ENCODE measurements around the gene WFDC8.
"Not testable (repeated sequence)": the region's sequence is repeated elsewhere in the genome, so short reads cannot be mapped to it uniquely, and the experiment has no call there.

WFDC8 gene

DNA sequence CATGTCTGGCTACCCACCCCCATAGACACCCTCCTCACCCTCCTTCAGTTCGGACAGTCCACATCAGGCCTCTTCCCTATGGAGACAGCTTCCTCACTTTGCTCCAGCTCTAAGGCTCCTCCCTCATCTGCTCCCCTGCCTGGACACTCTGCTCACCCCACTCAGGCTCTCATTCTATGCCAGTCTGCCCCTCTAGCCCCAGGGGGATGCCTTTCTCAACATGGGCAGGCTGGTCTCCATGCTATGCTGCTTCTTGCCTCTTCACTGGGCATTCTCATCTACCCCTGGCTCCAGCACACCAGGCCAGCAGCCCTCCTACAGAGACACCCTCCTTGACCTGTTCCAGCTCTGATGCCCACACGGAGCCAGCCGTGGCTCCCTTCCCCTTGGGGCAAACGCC, at the start of gene WFDC8:
WFDC8 (minus strand) TSS at position 101 of the 400 bp plus-strand sequence; CDS start at position 64, 37 bp downstream.
- DNase-seq, result no peak

- DNase-seq, result no peak
Measured at GRCh38 chr20:45626540-45626939, 47.5 kb upstream of the WFDC8 start.

- no peak for DNase-seq
Measured at GRCh38 chr20:45621593-45621992, 42.5 kb upstream of the WFDC8 start.

DNA sequence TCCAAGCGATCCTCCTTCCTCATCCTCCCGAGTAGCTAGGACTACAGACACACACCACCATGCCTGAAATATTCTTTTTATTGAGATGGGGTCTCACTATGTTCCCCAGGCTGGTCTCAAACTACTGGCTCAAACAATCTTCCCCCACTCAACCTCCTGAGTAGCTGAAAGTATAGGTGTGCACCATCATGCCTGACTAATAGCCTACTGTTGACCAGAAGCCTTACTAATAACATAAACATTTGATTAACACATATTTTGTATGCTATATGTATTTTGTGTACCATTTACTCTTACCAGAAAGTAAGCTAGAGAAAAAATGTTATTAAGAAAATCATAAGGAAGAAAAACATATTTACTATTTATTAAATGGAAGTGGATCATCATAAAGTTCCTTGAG, 38.5 kb upstream of the WFDC8 start:
- no peak for DNase-seq

- DNase-seq, result no peak
Measured at GRCh38 chr20:45612314-45612713, 33.2 kb upstream of the WFDC8 start.

- DNase-seq, result no peak
Measured at GRCh38 chr20:45611054-45611453, 32.0 kb upstream of the WFDC8 start.

GRCh38 chr20:45607810-45608209, 28.7 kb upstream of the WFDC8 start:
- no peak for DNase-seq

DNA sequence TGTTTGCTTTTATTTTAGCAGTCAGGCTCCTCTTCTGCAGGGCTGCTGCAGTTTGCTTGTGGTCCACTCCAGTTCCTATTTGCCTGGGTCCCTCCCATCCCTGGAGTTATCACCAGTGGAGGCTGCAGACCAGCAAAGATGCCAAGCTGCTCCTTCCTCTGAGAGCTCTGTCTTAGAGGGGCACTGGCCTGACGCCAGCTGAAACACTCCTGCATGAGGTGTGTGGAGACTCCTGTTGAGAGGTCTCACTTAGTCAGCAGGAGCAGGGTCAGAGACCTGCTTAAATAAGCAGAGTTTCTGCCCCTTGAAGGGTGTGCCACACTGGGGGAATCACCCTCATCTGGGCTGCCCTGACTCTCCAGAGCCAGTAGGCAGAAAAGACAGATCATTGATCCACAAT, 16.2 kb upstream of the WFDC8 start:
- DNase-seq, result no peak

DNA sequence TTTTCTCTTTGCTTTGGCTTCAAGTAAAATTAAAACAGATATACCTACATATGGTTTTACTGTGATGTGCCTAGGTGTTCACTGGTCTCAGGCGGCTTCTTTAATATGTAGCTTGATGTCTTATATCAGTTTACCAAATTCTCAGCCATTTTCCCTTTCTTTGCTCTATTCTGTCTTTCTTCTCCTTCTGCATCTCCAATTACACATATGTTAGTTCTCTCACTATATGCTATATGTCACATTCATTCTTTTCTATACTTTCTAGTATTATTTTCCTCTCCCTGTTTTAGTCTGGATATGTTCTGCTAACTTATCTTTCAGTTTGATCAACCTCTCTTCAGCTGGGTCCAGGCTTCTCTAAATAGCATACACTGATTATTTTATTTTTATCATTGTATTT, 14.4 kb upstream of the WFDC8 start:
- no peak for DNase-seq

GRCh38 chr20:45592574-45593189, 13.6 kb upstream of the WFDC8 start:
- DNase-seq, result peak; percentile 80

DNA sequence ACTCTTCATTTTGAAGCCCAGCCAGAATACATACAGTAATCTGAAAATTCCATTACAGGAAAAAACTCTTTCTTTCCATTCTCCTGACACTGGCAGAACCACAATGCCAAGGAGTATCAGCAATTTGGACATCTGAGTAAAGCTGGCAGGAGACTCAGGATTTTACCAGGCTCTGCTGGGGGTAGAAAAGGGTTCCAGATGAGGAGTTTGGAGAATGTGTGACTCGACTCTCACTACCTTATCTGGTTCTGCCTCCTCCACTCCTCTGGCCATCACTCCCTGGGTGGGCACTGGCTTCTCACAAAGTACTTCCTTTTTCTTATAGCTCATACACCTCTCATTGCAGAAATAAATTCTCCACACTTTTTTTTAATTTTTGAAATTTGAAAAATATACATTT, 10.6 kb upstream of the WFDC8 start:
- no peak for DNase-seq

DNA sequence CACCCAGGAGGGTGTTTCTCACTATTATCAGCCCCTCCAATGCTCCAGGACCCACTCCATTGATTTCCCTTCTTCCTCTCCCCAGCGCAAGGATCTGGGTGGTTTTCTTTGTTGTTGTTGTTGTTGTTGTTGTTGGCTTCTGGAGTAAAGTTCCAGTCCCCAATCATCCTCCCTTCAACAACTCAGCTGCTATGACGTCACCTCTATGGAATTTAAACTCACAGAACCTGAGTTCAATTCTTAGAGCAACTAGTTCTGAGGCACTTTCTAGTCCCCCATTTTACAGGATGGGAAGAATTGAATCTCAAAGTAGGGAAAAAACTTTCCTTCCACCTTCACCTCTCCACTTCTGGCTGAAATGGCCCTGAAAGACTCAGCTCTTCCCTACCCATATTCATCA, 9.7 kb upstream of the WFDC8 start:
- DNase-seq, result no peak

DNA sequence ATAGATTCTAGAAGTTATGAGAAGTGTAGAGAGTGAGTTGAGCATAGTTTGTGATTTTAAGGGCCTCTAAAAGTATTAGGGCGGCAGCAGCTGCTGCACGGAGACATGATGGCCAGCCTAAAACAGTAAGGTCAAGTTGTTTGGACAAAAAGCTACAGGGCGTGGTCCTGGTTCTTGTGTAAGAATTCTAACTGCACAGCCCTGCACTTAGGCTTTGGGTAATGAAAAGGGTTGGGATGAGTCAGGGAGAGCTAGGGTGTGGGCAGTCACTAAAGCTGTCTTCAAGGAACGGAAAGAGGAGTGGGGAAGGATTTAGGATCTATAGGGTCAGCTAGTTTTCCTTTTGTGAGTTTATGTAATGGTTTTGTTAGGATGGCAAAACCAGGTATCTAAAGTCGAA, 6.9 kb upstream of the WFDC8 start:
- not testable (repeated sequence) for DNase-seq

DNA sequence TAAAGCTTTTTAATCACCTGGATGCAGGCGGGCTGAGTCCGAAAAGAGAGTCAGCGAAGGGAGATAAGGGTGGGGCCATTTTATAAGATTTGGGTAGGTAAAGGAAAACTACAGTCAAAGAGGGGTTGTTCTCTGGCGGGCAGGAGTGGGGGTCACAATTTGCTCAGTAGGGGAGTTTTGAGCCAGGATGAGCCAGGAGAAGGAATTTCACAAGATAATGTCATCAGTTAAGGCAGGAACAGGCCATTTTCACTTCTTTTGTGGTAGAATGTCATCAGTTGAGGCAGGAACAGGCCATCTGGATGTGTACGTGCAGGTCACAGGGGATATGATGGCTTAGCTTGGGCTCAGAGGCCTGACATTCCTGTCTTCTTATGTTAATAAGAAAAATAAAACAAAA, 5.2 kb upstream of the WFDC8 start:
- DNase-seq, result not testable (repeated sequence)

DNA sequence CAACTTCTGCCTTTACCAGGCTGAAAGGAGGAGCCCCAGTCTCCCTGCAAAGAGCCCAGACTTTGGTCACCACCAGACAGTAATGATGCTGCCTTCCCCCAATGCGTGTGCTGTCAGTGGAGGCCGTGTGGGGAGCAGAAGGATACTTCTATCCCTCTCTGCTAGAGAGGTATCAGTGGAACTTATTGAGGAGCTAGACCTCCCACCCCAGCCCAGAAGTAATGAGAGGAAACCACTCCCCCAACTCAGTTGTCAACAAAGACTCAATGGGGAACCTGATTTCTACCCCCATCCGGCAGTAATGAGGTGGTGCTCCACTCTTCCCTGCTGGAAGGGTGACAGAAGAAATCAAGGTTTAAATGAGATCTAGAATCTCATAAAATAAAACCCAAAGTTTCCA, 4.4 kb upstream of the WFDC8 start:
- no peak for DNase-seq

DNA sequence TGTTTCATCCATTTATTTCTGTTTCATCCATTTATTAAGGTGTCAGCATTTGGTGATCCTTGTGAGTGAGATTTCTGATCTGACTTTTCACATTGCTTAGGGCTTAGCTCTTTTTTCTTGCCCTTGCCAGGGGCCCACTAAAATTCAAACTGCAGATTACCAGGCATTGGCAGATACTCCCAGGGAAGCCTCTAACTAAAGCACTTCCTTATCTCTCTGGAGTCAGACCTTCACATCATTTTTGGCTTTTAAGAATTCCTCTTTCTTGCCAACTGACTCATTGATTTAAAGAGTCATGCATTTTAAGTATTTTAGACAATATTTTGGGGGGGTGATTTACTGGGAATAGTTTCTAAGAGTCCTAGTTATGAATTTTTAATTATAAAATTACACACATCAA, 2.6 kb upstream of the WFDC8 start:
- DNase-seq, result peak; percentile 5

GRCh38 chr20:45578231-45578630, 853 bp downstream of the WFDC8 start:
- DNase-seq, result no peak

GRCh38 chr20:45576995-45577394, 2.1 kb downstream of the WFDC8 start:
- DNase-seq, result no peak

- no peak for DNase-seq
Measured at GRCh38 chr20:45575931-45576330, 3.2 kb downstream of the WFDC8 start.

DNA sequence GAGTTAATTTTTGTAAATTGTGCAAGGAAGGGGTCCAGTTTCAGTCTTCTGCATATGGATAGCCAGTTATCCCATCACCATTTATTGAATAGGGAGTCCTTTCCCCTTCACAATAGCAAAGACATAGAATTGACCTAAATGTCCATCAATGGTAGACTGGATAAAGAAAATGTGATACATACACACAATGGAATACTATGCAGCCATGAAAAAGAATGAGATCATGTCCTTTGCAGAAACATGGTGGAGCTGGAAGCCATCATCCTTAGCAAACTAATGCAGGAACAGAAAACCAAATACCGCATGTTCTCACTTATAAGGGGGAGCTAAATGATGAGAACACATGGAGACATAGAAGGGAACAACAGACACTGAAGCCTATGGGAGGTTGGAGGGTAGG, 9.4 kb downstream of the WFDC8 start:
- DNase-seq, result not testable (repeated sequence)

DNA sequence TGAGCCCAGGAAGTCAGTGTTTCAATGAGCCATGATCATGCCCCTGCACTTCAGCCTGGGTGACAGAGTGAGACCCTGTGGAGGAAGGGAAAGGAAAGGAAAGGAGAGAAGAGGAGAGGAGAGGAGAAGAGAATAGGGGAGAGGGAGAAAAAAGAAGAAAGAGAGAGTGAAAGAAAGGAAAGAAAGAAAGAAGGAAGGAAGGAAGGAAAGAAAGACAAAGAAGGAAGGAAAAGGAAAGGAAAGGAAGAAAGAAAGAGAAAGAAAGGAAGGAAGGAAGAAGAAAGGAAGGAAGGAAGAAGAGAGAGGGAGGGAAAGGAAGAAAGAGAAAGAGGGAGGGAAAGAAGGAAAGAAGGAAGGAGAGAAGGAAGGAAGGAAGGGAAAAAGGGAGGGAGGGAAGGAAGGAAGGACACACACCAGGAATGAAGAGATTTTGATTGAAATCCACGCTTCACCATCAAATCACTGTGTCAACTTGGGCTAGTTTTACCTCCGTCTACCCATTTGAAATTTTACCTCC, 14.3 kb downstream of the WFDC8 start:
- DNase-seq, result no peak

DNA sequence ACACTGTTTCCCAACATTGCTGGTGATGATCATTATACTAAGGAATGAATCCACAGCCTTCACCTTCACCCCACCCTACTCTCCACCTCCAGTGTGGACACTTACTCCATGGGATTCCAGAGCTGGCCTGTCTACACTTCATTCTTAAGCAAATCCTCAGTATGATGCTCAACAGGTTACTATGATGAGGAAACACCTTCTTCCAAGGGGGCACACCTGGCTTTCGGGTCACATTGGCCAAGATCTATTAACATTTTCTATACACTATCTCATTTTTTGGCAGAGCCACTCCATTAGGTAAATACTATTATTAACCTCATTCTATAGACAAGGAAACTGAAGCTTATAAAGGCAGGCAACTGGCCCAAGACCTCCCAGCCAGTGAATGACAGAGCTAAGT, 23.9 kb downstream of the WFDC8 start:
- DNase-seq, result no peak

DNA sequence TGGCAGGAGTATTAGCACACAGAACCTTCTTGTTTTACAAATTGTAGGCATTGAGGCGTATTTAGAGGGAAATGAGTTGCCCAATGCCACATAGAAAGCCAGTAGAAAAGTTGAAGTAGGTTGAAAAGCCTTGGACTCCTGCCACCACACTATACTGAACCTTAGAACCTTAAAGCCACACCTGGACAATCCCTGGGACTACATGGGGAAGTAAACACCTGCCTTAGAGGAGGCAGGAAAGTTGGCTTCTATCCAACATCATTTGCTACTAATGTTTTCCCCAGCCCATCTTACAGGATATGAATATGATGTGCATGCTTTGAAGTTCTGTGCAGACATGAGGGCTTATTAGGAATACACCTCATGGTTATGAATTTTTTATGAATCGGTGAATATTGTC, 26.6 kb downstream of the WFDC8 start:
- no peak for DNase-seq

DNA sequence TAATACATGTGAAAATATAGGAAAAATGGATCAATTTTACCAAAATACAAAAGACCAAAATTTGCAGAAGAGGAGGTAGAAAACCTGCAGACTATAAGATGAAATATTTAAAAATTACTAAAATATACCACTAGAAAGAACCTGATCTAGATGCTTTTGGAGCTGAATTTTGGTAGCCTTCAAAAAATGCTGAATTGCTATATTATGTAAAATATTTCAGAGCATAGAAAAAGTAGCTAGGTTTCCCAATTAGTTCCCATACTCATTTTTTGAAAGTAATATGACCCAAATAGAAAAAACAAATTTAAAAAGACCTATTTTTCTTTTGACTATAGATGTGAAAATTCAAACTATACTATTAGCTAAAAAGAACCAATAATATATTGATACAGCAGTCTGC, 28.3 kb downstream of the WFDC8 start:
- no peak for DNase-seq

GRCh38 chr20:45548410-45548809, 30.7 kb downstream of the WFDC8 start:
- DNase-seq, result no peak

Data from hematopoietic multipotent progenitor cell treated with erythropoietin and hydrocortisone succinate and interleukin-3 and kit ligand, for 8 days (in vitro differentiated cells).